ENCODE data around the gene TIE1.

Gene TIE1

DNA sequence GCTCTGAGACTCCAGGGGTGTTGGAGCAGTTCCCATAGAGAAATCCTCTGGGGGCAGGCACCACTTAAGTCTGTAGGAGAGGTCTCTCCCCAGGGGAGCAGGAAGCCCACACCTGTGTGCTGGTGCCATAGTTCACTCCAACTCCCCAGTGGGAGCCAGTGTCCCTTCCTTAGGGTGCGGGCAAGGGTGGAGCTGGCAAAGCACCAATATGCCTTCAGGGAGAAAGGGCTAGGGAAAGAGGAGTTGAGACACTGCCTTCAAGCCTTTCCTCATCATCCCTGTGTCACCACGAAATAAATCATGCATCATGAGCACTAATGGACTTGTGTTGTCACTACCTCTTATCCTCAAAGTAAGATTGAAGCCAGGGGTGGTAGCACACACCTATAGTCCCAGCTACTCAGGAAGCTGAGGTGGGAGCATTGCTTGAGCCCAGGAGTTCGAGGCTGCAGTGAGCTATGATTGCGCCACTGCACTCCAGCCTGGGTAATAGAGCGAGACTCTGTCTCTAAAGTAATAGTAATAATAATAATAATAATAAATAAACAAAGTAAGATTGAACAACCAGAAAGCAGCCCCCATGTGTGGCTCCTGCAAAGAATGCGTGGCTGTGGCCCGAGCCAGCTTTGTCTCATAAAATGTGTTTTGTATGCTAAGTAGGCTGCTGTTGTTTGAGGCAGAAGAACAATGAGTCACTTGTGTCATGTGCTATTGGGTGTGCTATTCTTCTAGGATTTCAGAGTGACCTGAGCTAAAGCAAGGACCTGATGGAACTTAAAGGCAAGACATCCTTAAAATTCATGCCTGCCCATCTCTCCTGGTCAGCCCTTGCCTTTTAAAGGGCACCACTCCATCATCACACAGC is 6.7 kb upstream of the TIE1 start:
- DNase-seq = no peak

DNA sequence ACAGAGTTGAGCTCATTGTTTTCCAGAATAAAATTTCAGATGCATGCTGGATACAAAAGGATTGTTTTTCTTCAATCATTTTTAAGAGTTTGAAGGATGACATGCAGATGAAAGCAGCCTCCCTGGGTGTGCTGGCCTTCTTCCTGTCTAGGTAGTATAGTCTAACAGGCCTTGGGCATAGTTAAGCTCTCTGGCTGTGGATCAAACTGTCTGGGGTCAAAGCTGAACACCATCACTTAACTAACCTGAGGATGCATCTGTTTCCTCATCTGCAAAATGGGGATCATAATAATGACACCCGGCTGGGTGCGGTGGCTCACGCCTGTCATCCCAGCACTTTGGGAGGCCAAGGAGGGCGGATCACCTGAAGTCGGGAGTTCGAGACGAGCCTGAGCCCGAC is 6.0 kb upstream of the TIE1 start:
- DNase-seq = no peak

DNA sequence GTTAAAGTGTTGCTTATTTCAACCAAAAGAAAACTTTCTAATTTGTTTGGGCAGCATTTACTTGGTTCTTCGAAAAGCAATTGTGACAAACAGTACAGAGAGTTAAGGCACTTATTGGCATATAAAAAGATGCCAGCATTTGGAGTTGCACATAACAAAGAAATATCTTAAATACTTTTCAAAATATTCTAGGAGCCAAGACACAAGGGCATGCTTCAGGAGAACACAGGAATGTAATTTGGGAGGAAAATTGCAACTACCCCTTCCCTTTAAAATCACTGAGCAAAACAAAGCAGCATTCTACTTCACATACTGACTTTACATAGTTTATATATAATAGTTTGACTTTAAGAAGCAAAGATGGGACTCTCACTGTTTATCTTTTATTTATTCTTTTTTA is 4.6 kb upstream of the TIE1 start:
- DNase-seq = no peak

DNA sequence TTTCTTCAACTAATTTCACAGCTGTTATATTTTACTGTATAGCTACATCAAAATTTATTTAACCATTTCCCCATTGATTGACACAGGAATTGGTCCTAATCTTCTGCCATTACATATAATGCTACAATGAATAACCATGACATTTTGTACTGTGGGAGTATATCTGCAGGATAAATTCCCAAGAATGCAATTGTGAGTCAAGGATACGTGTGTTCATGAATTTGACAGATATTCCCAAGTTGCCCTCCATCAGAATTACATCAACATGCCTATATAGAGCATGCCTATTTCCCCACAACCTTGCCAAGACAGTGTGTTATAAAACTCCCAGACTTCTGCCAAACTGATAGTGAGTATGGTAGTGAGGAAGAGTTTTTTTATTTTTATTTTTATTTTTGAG is 2.7 kb upstream of the TIE1 start:
- no peak for DNase-seq

DNA sequence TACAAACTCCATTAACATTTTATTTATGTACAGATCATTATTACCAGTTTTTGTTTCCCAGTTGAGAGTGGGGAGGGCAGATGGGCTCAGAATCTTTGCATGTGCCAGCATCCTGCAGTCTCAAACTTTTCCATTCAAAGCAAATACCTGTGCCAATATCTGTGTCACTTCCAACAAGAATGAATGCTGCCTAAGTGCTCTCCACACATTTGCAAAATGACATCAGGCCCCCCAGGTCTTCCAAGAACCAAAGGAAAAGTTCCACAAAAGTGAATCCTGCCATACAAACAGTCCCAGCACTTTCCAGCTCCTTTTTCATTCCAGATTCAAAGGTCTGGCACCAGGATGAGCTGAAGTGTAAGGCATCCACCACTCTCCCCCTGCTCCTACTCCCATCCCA is 1.7 kb upstream of the TIE1 start:
- DNase-seq = no peak

DNA sequence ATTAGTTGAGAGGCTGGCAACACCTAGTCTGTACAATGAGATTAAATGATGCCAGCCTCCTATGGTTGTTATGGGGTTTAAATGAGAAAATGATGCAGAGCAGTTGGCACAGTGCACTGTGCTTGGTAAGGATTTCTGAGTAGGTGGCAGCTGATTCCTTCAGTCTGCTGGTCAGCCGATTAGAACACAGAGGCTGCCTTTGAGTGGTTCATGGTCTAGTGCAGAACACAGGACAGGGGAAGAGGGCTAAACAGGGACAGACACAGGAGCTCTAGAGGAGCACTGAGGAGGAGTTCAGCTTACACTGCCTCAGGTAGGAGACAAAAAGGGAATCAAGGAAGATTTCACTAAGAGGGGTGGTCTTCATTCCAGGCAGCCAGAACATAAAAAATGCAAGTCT is 1.4 kb downstream of the TIE1 start:
- DNase-seq = no peak

DNA sequence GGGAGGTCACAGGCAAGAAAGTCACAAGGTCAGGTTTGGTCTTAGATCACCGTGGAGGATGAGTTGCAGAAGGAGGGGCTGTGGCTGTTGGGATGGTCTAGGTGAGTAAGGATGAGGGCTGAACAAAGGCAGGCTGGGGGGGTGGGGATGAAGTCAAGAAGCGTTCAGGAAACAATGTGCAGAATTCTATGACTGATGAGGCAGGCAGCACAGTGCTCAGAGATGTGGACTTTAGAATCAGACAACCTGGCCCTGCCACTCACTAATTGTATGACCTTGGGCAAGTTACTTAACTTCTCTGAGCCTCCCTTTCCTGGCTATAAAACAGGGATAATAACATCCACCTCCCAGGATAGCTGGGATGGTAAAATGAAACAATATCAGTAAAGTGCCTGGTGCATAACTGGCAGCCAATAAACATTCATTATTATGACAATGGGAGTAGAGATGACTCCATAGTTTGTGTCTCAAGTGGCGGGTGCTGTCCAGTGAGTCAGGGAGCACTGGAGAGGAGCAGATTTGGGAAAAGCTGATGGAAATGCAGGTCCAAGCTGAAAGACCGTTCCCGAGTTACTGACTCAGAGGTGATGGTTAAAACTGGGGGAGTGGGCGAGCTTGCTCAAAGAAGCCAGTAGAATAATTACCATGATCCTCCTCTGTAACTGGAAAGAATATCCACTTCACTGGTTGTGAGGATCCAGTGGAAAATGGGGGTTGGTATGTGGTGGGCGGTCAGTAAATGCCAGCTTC is 2.1 kb downstream of the TIE1 start:
- no peak for DNase-seq

DNA sequence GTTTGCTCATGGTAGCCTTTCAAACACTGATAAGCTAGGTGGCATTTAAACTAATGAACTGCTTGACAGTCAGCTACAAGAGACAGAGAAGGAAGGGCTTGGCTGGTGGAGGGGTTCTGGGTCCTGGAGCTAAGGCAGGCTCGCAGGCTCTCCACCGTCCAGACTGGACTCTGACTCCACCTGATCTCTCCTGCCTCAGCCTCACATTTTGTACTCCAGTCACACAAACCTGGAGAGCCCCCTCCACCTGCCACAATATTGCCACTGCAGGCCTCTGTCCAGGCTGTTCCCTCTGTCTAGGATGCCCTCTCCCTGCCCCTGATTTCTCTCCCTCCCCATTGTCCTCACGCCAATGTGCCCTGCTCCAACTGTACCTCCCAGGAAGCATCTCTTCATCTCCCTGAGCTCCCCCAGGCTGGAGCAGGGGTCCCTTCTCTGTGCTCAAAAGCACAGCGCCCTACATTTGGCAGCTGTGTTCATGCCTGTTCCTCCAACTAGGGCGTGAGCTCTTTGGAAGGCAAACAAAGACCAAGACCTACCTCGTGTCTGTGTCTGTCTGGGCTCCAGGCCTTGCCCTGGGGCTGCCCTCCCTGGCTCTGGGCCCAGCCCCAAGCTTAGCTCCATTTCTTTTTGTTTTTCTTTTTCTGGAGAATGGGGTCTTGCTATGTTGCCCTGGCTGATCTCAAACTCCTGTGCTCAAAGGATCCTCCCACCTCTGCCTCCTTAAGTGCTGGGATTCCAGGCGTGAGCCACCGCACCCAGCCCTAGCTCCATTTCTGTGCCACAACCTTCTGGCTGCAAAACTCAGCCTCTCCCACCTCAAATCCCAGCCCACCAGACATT is 2.9 kb downstream of the TIE1 start:
- DNase-seq = no peak

DNA sequence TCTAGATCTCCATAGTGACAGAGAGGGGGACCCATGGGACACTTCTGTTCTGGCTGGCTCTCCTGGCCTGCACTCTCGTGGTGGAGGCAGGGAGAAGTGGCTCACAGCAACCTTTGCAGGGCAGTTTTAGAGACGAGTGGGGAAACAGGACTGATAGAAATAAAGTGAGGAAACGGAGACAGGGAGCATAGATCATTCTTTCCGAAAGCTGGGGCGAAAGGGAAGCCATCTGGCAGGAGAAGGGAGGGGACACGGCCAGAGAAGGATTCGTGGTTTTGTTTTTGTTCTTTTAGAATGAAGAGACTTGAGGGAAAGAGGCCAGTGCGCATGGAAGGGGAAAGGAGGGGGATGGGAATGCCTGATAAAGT is 3.5 kb downstream of the TIE1 start:
- no peak for DNase-seq

DNA sequence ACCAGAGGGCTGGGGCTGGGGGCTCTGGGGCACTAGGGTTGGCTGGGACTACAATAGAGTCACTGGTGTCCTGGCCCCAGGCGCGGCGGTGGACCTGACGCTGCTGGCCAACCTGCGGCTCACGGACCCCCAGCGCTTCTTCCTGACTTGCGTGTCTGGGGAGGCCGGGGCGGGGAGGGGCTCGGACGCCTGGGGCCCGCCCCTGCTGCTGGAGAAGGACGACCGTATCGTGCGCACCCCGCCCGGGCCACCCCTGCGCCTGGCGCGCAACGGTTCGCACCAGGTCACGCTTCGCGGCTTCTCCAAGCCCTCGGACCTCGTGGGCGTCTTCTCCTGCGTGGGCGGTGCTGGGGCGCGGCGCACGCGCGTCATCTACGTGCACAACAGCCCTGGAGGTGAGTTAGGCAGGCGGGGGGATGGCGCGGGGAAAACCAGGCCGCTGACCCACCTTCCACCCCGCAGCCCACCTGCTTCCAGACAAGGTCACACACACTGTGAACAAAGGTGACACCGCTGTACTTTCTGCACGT is 4.1 kb downstream of the TIE1 start:
- DNase-seq = no peak

DNA sequence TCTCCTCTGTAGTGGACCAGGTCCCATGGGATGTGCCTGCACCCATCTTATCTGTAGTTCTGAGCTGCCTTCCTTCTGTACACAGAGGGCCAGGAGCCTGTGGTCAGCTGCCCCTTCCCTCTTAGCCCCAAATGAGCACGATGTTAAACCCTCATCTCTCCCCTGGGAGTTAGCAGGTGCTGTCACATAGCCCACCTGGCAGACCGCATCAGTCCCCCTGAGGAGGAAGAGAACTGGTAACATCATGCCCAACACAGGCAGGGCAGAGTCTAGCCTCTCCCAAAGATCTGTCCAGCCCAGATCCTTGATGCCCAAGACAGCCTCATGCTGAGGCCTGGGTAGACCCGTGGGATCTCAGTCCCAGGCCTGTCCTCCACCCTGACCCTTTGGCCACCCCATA is 4.7 kb downstream of the TIE1 start:
- DNase-seq = no peak

DNA sequence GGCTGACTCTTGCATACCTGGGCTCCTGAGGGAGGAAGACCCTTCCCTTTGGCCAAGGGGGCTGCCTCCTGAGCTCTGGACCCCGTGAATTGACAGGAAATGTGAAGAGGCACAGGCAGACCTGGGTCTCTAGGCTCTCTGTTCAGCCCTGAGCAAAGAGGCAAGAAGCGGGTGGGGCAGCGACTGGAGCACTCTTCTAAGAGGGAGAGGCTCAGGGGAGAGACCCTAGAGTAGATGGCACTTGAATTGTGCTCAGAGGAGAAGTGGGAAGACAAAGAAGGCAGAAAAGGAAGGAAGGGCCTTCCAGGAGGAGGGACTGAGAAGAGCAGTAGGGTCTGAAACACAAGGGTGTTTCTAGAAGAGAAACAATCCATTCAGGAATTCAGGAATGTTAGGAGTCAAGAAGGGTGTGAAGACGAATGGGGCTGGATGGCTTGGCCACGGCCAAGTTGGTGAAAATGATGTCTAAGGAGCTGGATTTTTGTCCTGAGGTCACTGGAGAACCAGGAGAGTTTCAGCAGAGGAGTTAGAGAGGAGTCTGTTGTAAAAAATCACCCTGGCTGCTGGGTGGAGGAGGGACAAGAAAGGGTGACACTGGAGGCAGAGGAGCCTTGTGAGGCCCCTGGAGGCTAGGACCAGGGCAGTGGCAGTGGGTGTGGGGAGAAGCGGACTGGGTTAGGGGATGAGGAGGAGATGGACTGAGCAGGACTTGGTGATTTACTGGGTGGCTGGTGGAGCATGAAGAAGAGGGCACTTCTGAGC is 5.3 kb downstream of the TIE1 start:
- DNase-seq = no peak

DNA sequence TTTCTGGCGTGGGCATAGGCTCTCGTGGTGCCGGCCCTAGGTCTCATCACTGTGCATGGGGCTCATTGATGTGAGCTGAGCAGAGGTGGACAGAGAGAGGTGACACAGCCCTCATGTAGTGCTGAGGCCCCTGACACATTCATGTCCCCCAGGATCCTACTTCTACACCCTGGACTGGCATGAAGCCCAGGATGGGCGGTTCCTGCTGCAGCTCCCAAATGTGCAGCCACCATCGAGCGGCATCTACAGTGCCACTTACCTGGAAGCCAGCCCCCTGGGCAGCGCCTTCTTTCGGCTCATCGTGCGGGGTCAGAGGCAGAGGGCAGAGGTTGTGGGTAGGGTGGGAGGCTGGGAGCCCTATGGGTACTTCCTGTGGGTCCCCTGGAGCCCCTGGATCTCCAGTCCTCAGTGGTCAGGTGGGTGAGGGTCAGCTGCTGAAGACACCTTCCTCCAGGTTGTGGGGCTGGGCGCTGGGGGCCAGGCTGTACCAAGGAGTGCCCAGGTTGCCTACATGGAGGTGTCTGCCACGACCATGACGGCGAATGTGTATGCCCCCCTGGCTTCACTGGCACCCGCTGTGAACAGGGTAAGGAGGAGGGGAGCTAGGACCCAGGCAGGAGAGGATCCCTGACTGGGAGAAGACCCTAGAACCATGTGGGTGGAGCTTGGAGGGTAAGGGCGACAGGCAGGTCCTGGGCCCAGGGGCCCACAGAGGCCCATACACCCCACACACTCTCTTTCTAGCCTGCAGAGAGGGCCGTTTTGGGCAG is 6.1 kb downstream of the TIE1 start:
- DNase-seq = no peak

DNA sequence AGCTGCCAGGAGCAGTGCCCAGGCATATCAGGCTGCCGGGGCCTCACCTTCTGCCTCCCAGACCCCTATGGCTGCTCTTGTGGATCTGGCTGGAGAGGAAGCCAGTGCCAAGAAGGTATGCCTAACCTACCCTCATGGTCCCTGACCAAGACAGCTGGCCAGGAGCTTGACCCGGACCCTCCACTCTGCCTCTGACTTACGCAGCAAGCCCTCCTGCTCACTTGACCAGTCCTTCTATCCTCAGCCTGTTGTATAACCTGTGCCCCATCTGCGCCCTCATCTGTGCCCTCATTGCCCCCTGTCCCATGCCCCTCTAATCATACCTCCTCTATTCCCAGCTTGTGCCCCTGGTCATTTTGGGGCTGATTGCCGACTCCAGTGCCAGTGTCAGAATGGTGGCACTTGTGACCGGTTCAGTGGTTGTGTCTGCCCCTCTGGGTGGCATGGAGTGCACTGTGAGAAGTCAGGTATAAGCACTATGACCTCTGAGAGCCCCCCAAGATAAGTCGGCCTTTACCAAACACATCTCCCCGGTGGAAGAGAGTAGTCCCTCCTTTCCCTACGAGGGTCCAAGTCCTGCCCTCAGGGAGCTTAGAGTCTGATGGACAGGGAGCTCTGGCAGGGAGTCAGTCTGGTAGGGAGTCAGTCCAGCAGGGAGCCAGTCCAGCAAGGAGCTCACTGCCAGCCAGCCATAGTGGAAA is 6.8 kb downstream of the TIE1 start:
- no peak for DNase-seq

DNA sequence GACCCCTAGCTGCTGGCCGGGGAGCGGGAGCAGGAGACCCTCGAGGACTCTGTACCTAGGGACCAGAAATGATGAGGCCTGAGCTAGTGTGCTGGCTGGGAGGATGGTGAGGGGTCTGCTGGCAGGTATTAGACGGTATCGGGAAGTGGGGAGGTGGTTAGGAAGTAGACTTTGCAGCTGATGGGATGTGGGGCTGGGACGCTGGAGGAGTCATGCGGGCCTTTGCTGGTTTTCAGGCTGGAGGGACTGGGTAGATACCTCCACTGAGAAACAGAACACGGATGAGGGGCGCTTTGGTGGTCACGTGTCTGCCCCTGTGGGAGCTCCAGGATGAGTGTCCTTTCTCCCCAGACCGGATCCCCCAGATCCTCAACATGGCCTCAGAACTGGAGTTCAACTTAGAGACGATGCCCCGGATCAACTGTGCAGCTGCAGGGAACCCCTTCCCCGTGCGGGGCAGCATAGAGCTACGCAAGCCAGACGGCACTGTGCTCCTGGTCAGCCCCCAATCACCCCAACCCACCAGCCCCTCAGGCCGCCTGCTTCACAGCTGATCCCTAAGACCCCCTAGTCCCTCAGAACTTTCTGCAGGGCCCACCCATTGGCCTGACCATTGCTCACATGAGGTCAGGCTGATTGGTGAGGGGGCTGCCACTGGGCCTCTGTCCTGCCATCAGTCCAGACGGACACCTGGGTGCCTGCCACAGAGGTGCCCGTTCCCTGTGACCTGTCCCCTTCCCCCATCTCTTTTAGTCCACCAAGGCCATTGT is 8.0 kb downstream of the TIE1 start:
- no peak for DNase-seq

DNA sequence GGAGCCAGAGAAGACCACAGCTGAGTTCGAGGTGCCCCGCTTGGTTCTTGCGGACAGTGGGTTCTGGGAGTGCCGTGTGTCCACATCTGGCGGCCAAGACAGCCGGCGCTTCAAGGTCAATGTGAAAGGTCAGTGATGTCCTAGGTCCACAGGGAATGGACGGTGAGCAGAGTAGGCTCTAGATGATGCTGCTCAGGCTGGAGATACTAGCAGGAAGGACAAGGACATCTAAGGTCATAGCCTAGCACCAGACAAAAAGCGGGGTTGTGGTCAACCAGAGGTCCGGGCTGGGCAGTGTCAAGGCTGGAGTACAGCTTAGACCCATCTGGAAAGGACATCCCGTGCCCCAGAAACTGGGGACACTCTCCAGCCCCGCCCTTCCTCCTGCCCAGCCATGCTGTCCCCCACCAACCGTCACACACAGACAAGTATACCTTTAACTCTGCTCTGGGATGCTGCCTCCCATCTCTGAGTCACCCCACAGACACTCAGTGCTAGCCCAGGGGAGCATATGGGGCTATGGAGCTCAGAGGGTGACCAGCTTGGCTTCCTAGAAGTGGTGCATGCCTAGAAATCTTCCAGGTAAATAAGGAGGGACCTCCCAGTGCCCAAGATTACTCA is 8.7 kb downstream of the TIE1 start:
- DNase-seq = no peak

DNA sequence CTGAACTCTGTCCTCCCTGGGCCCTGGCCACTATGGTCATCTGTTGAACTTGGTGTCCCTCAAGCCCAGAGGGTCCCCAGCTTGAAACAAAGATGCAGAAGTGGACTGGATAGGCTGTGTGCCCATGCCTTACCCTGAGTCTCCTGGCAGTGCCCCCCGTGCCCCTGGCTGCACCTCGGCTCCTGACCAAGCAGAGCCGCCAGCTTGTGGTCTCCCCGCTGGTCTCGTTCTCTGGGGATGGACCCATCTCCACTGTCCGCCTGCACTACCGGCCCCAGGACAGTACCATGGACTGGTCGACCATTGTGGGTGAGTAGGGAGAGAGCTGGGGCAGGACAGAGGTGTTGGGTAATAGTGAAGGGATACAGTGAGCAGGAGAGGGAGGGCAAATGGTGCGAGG is 10.7 kb downstream of the TIE1 start:
- no peak for DNase-seq

DNA sequence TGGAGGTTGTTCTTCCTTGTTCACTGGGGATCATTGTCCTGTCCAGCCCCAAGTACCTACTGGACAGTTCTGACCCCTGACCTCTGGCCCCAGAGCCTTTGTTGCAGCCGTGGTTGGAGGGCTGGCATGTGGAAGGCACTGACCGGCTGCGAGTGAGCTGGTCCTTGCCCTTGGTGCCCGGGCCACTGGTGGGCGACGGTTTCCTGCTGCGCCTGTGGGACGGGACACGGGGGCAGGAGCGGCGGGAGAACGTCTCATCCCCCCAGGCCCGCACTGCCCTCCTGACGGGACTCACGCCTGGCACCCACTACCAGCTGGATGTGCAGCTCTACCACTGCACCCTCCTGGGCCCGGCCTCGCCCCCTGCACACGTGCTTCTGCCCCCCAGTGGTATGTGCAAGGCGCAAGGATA is 11.4 kb downstream of the TIE1 start:
- no peak for DNase-seq

DNA sequence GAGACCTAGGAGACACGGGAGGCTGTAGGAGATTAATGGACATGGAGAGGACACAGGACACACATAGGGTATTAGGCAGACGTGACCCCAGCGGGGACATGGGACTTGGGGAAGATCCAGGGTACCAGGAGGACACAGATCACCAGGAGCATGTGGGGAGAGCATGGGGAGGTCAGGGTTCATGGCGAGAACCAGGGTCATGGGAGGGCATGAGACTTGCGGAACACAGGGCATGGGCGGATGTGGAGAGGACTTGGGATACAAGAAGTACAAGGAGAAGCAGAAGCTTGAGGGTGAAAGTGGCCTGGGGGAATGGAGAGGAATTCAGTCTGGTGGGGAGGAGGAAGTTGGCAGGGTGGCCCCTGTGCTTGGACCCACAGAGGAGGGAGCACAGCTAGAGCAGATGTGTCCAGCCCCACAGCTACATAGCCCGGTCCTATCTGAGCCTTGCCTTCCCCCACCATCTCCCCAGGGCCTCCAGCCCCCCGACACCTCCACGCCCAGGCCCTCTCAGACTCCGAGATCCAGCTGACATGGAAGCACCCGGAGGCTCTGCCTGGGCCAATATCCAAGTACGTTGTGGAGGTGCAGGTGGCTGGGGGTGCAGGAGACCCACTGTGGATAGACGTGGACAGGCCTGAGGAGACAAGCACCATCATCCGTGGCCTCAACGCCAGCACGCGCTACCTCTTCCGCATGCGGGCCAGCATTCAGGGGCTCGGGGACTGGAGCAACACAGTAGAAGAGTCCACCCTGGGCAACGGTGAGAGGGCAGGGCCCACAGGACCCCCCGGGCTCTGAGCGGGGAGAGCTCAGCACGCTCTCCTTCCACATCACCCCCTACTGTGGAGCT is 12.1 kb downstream of the TIE1 start:
- DNase-seq = no peak
